ENCODE measurements around the gene PHKB.
"Not testable (repeated sequence)": the region's sequence is repeated elsewhere in the genome, so short reads cannot be mapped to it uniquely, and the experiment has no call there.

PHKB gene

GRCh38 chr16:47506800-47507199 is 45.7 kb downstream of the PHKB start:
- DNase-seq (ENCODE audit: low spot score) = no peak

- no peak for DNase-seq (ENCODE audit: low spot score)
Observed at GRCh38 chr16:47507701-47508100, 46.6 kb downstream of the PHKB start.

- no peak for DNase-seq (ENCODE audit: low spot score)
Observed at GRCh38 chr16:47511882-47512281, 50.8 kb downstream of the PHKB start.

- DNase-seq (ENCODE audit: low spot score) = no peak
Observed at GRCh38 chr16:47519037-47519436, 57.9 kb downstream of the PHKB start.

GRCh38 chr16:47519546-47519945 is 58.4 kb downstream of the PHKB start:
- no peak for DNase-seq (ENCODE audit: low spot score)

- DNase-seq (ENCODE audit: low spot score) = no peak
Observed at GRCh38 chr16:47519996-47520679, 59.0 kb downstream of the PHKB start.

GRCh38 chr16:47523342-47524006 is 62.3 kb downstream of the PHKB start:
- DNase-seq (ENCODE audit: low spot score) = peak; percentile 57

- DNase-seq (ENCODE audit: low spot score) = no peak
Observed at GRCh38 chr16:47524007-47524405, 62.9 kb downstream of the PHKB start.

- DNase-seq (ENCODE audit: low spot score) = no peak
Observed at GRCh38 chr16:47528431-47528830, 67.3 kb downstream of the PHKB start.

GRCh38 chr16:47533744-47534292 is 72.7 kb downstream of the PHKB start:
- no peak for DNase-seq (ENCODE audit: low spot score)

- DNase-seq (ENCODE audit: low spot score) = no peak
Observed at GRCh38 chr16:47538472-47538871, 77.3 kb downstream of the PHKB start.

GRCh38 chr16:47539707-47540670 is 78.9 kb downstream of the PHKB start:
- not testable (repeated sequence) for DNase-seq (ENCODE audit: low spot score)

GRCh38 chr16:47541135-47541534 is 80.0 kb downstream of the PHKB start:
- DNase-seq (ENCODE audit: low spot score) = not testable (repeated sequence)

- not testable (repeated sequence) for DNase-seq (ENCODE audit: low spot score)
Observed at GRCh38 chr16:47544255-47544654, 83.1 kb downstream of the PHKB start.

- not testable (repeated sequence) for DNase-seq (ENCODE audit: low spot score)
Observed at GRCh38 chr16:47551185-47551584, 90.1 kb downstream of the PHKB start.

- DNase-seq (ENCODE audit: low spot score) = not testable (repeated sequence)
Observed at GRCh38 chr16:47551767-47552166, 90.6 kb downstream of the PHKB start.

GRCh38 chr16:47553853-47554564 is 92.9 kb downstream of the PHKB start:
- DNase-seq (ENCODE audit: low spot score) = no peak

GRCh38 chr16:47554587-47554986 is 93.5 kb downstream of the PHKB start:
- not testable (repeated sequence) for DNase-seq (ENCODE audit: low spot score)

GRCh38 chr16:47561286-47561685 is 100.2 kb downstream of the PHKB start:
- DNase-seq (ENCODE audit: low spot score) = no peak

GRCh38 chr16:47562366-47562765 is 101.2 kb downstream of the PHKB start:
- DNase-seq (ENCODE audit: low spot score) = no peak

- DNase-seq (ENCODE audit: low spot score) = no peak
Observed at GRCh38 chr16:47565454-47565853, 104.3 kb downstream of the PHKB start.

- no peak for DNase-seq (ENCODE audit: low spot score)
Observed at GRCh38 chr16:47567321-47567720, 106.2 kb downstream of the PHKB start.
